GM19463 (cell line): ENCODE results near the gene SLITRK5.

Experiments used
- ATAC-seq: cut with Tn5 transposase; IDR thresholded peaks from one replicate; pipeline ENCODE4 v1.9.1; 2021; ENCODE audit warnings: mild to moderate bottlenecking, moderate library complexity; ENCODE audit not compliant: unreplicated experiment

The SLITRK5 gene

DNA sequence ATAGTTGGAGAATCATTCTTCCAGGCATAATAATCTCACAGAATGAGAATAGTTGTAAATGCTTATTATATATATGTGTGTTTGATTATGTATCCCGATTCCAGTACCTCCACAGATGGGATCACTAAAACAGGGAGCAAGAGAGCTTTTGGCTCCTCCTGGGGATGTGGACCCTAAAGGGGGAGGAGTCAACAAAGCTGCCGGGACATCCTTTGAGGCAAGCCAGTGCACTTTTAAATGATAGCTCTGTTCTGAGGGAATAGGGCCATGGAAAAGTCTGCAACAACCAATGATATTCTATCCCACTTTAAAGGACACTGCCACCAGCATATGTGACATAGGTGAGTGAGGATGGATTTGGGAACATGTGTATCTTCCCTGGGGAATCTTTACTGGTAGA lies 40.8 kb downstream of the SLITRK5 start:
- ATAC-seq: no peak
